NCI-H187 (cell line): Measurements from ENCODE around the gene TSPAN18.

Source experiments
- DNase-seq, 2 experiments: peaks; one replicate each; lab custom pipeline; 2025; lab: John Stamatoyannopoulos, UW

Gene TSPAN18

GRCh38 chr11:44942029-44942955 lies 215.5 kb downstream of the TSPAN18 start:
- DNase-seq: no peak

GRCh38 chr11:44943118-44943517 lies 216.4 kb downstream of the TSPAN18 start:
- peak; percentile 57 to 83 for DNase-seq

- DNase-seq: peak in 1 of 2 experiments; percentile 70
Observed at GRCh38 chr11:44943696-44944095, 216.9 kb downstream of the TSPAN18 start.

- no peak for DNase-seq
Observed at GRCh38 chr11:44944181-44944852, 217.6 kb downstream of the TSPAN18 start.

DNA sequence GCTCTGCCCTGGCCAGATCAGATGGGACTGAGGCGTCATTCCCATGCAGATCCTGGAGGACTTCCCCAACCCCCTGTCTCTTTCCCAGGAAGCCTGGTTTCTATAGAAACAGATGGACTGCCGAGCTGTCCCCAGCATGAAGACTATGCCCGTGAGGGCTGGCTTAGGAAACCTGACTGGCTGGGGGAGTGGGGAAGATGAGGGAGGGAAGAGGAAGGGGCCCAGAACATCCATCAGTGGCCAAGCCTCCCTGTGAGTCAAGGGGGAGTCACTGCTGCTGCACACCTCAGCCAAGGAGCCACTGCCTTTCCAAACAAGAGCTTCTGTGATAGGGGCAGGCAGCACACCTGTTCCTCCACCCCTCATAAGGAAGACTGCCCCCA lies 218.1 kb downstream of the TSPAN18 start:
- no peak for DNase-seq

DNA sequence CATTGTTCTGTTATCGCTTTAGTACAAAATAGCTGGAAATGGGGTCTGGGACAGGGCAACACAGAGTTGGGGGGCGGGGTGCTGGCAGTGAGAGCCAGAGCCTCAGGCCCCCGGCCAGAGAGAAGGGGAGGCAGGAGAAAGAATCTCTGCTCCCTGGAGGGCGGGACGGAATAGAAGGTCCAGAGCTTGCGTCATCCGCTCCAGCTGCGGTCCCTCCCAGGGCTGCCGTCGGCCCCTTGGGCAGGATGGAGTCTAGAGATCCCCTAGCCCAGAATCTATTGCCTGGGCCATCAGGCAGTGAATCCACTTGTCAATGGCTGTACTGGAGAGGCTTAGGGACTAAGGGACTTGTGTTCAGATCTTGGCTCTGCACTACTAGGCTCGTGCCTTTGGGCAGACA lies 218.9 kb downstream of the TSPAN18 start:
- no peak for DNase-seq

GRCh38 chr11:44946263-44946662 lies 219.5 kb downstream of the TSPAN18 start:
- DNase-seq: no peak

GRCh38 chr11:44947114-44947513 lies 220.4 kb downstream of the TSPAN18 start:
- DNase-seq: no peak

DNA sequence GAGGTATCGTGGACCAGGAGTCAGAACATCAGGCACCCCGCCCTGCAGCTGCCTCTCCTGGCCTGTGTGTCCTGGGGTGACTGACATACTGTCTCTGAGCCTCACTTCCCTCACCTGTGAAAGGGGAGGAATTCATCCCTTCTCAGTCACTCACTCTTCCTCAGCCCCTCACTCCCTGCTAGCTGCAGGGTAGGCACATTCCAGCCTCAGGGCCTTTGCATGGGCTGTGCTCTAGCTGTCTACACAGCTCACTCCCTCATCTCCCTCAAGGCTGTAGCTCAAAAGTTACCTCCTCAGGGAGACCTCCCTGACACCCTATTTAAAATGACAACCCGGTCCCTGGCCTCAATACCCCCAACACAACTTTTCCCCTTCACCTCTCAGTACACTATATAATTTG lies 221.4 kb downstream of the TSPAN18 start:
- no peak for DNase-seq

DNA sequence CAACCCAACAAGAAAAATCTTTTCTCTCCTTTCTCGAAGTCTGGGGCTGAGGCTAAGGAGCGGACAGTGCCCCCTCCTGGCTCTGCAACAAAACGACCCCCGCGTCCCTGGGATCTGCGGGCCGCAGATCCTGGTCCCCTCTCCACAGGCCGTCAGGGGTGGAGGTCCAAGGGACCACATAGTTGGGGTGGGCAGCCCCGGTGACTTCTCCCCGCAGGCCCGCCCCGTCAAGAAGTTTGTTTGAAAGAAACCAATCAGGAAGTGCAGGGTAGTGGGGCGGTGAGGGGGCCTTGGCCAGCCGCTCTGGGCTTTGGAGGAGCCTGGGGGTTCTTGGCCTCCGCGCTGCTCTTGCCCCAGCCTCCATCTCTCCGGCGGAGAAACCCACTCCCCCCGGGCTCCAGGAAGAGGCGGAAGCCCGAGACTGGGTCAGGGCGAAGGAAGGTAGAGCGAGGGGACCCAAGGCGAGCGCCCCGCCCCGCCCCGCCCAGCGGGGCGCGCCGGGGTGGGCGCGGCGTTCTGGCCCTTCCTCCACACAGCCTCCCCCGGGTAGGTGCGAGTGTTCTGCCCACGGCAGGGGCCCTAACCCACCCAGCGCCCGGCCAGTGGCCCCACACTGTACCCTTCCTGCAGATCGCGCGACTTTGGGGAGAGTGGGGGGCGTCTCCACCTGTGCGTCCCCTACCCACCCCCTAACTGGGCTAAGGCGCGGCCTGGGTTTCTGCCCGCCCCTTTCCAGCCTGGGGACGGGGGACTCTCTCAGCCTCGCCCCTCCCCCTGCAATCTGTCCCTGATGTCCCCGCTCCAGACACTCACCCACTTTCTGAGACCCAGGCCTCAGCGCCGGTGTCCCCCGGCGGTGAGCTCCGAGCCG lies 222.6 kb downstream of the TSPAN18 start:
- no peak for DNase-seq

- DNase-seq: no peak
Observed at GRCh38 chr11:44950031-44950624, 223.4 kb downstream of the TSPAN18 start.

DNA sequence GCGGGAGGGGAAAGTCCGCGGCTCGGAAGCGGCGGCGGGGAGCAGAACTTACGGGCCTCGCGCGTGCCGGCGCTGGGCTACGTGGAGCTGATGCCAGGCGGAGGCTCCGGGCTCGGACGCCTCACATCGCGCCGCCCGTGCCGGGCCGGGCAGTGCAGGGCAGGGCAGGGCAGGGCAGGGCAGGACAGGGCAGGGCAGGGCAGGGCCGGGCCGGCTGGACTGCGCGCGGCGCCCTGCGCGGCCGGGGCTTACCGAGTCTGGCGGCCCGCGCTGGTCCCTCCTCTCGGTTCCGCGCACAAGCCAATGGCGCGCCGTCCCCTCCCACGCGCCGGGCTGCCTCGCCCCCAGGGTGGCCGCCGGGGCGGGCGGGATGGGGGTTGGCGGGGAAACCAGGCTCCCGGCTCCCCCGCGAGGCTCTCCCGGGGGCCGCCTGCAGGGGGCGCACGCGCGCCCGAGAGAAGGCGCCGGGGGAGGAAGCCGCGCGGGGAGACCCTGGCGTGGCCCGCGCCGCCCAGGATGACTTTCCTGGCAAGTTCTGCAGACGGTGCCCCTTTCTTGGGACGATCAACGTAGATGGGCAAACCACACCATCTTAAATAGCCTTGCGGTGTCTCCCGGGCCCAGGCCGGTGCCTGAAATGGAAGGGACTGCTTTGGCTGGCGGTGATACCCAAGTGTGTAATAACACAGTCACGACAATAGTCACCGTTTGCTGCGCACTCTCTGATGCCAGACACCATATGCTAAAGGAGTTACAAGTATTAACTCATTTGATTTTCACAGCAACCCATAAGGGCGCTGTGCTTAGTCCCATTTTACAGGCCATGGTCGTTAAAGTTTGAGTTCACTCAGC lies 224.1 kb downstream of the TSPAN18 start, which contains the start of gene TP53I11:
TSS of gene TP53I11 (minus strand) at position 259 of the 852 bp plus-strand sequence. CDS start 12,548 bp downstream, outside the sequence.
- DNase-seq: peak in 1 of 2 experiments; percentile 38

- no peak for DNase-seq
Observed at GRCh38 chr11:44952082-44952481, 225.3 kb downstream of the TSPAN18 start.

DNA sequence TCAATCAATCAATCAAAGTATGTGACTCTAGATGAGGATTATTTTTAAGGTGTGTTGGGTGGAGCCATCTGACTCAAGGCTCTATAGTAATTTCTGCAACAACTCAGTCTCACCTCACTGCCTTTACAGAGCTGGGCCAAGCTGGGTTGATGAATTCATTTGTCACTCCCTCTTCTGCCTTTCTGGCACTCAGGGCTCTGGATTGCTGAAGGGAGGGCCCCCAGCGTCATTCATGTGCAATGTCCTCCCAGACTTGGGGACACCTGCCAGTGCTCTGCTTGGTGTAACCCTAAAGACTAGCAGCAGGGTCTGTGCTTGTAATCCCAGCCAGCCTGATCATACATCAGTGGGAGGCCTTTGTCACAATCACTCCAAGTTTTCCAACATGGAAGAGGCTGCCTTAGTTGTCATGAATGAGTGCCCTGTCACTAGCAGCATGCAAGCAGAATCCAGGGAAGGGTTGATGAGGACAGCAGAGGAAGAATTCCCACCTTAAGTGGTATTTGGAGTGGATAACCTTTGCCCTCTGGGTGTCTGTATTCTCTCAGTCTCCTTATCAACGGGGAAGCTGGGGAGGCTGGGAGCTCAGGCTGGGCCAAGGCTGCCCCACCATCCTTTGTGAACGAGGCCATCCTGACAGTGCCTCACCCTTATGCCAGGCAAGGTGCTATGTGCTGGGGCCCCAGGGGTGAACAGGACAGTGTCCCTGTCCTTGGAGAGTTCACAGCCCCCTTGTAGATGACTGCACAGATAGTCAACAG lies 225.9 kb downstream of the TSPAN18 start:
- no peak for DNase-seq

DNA sequence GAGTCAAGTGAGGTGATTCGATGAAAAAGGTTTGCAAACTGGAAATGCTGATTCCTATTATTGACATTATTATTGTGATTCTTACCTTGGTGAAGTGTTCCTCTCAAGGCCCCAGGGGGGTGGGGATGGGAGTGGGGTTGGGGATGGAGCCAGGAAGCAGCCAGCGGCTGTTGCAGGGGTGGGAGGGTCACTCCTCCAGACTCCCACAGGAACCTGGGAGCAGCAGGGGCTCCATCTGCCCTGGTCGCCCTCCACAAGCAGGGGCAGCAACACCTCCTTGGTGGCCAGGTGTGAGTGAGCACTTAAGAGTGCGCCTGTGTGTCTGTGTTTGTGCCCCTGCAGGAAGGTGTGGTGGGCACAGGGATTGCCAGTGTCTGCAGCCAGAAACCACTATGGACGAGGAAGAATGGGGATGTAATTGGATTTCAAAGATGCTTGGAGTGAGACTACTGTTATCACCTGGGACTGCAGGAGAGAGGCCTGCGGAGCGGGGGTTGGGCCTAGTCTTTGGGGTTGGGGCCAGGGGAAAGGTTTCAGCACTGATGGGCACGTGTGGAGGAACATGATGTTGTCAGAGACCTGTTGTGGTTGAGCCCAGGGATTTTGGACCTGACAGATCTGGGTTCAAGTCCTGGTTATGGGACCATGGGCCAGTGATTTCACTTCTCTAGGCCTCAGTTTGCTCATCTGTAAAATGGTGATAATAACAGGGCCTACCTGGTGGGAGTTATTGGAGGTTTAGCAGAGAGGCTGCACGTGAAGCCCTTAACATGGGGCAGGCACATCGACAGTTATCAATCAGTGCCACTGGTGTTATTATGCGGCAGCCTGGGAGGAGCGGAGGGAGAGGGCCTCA lies 227.5 kb downstream of the TSPAN18 start:
- no peak for DNase-seq

DNA sequence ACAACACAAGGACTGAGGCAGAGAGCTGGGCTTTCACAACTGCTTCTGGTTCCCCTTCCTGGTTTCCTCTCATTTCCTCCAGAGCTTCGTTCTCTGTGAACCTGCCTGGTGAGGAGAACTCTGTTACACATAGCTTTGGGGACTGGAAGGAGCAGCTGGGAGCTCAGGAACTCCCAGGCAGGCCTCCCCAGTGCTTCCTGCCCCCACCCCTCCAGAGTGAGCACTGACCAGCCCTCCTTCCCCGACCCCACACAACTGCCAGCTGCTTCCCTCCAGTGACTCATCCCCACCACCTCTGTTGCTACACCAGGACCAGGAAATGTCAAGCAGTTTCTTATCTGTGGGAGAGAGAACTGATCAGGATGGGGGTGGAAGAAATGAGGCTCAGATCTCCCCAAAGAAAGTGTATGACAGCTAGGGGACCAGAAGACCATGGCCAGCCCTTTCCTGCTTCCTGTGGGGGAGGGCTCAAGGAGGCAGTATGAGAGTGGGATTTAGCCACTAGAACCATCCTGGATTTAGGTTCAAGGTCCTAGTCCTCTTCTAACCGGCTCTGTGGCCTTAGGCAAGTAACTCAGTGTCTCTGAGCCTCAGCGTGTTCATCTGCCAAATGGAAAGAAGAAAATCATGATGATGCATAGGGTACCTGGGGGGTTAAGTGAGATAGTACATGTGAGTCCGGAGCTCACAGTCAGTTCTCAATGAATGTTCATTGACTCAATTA lies 228.4 kb downstream of the TSPAN18 start:
- DNase-seq: no peak

- no peak for DNase-seq
Observed at GRCh38 chr11:44957040-44957515, 230.3 kb downstream of the TSPAN18 start.
